GM12864 (cell line): Measurements from ENCODE around the gene ERVFRD-1.

ENCODE experiments used
- DNase-seq: peaks from one replicate; pipeline ENCODE4 v3.0.0-alpha.2; 2011; ENCODE audit warnings: low read depth
- H3K4me3 ChIP-seq: 2 replicates; pipeline ENCODE4 v1.5.1; 2011; ENCODE audit warnings: mild to moderate bottlenecking, low read depth, low read length, control low read depth
- TF ChIP-seq, protein P1 (sequence below): IDR thresholded peaks from 2 replicates; pipeline ENCODE4 v1.5.1; 2011; ENCODE audit warnings: low read depth, mild to moderate bottlenecking, moderate library complexity, low read length, control low read depth, inconsistent platforms; ENCODE audit errors: missing control alignments

The ERVFRD-1 gene

DNA sequence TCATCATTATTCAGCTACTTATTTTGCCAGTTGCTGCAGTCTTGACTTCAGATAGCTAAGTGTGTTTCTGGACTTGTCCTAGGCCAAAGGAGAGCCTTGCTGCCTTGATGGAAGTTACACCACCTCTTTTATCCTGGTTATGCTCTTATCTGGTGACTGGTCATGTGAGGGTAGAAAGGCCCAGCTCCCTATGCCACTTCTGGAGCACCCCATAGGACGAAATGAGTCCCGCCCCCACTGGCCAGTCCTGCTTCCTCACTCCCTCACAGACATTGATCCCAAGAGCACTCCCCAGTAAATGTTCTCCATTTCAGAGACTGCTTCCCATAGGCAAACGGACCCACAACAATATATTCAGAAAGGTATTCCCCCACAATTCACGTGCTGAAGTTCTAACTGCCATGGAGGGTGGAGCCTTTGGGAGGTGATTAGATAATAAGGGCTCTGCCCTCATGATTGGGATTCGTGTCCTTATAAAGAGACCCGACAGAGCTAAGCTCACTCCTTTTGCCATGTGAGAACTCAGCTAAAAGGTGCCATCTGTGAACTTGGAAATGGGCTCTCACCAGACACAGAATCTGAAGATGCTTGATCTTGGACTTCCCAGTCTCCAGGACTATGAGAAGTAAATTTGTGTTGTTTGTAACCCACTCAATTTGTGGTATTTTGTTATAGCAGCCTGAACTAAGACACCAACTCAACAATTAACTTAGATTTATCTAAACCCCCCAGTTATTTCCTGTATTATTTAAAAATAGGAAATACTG, 45.9 kb downstream of the ERVFRD-1 start:
- DNase-seq = no peak
- TF ChIP-seq, protein P1, sequence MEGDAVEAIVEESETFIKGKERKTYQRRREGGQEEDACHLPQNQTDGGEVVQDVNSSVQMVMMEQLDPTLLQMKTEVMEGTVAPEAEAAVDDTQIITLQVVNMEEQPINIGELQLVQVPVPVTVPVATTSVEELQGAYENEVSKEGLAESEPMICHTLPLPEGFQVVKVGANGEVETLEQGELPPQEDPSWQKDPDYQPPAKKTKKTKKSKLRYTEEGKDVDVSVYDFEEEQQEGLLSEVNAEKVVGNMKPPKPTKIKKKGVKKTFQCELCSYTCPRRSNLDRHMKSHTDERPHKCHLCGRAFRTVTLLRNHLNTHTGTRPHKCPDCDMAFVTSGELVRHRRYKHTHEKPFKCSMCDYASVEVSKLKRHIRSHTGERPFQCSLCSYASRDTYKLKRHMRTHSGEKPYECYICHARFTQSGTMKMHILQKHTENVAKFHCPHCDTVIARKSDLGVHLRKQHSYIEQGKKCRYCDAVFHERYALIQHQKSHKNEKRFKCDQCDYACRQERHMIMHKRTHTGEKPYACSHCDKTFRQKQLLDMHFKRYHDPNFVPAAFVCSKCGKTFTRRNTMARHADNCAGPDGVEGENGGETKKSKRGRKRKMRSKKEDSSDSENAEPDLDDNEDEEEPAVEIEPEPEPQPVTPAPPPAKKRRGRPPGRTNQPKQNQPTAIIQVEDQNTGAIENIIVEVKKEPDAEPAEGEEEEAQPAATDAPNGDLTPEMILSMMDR = no peak
- H3K4me3 ChIP-seq = no peak overlapping the region

DNA sequence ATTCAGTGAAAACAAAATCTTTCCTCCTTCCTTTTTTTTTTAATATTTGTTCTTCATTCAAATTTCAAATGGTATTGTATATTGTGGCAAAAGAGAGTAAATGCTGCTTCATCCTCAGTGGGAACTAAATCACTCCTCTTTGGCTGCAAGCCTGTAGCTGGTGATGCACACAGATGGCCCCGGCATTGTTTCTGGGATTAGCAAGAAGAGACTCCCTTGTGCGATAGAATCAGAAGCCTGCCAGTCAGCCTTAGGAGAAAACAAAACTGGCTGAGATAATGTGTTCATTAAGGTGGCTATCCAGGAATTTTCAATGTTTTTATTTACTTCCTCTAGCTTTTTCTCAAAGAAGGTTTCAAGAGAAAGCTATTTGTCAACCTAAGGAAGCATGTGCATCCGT, 46.7 kb downstream of the ERVFRD-1 start:
- TF ChIP-seq, protein P1 = no peak
- no peak for DNase-seq
- H3K4me3 ChIP-seq = no peak overlapping the region

DNA sequence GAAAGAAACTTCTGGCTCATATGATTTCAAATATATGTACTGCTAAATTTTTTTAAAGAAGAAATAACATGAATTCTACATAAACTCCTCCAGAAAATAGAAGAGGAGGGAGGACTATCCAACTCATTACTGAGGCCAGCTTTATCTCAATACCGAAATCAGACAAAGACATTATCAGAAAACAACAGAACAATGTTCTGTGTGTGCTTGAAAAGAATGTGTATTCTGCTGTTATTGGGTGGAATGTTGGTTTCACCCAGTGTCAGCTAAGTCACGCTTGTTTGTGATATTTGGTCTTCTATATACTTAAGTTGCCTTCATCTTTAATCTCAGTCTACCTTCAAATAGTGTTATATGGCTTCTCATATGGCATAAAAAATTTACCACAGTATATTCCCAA, 48.8 kb downstream of the ERVFRD-1 start:
- no peak overlapping the region for H3K4me3 ChIP-seq
- TF ChIP-seq, protein P1 = no peak
- DNase-seq = no peak

GRCh38 chr6:11062083-11062482, 49.4 kb downstream of the ERVFRD-1 start:
- H3K4me3 ChIP-seq = no peak overlapping the region
- no peak for DNase-seq
- TF ChIP-seq, protein P1 = no peak

- TF ChIP-seq, protein P1 = no peak
- DNase-seq = no peak
- H3K4me3 ChIP-seq = no peak overlapping the region
Observed at GRCh38 chr6:11058406-11058805, 53.1 kb downstream of the ERVFRD-1 start.

DNA sequence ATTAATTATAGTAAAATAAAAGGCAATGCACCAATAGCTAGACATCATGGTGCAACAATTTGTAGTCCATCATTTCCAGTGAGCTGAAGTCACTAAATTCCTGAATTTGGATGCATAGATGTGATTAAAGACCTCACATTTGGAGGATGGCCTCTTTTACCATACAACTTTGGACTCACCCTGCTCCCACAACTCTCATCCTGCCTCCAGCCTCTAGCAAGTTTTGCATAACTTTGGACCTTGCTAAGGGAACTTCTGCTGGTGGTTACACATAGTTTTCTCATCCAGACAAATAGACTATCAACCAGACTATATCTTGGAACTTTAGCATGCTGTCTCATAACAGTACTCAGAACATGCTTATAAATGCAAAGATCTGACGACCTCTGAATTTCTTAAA, 54.7 kb downstream of the ERVFRD-1 start:
- TF ChIP-seq, protein P1 = no peak
- no peak overlapping the region for H3K4me3 ChIP-seq
- no peak for DNase-seq

GRCh38 chr6:11055127-11055627, 56.3 kb downstream of the ERVFRD-1 start:
- TF ChIP-seq, protein P1 = no peak
- H3K4me3 ChIP-seq = no peak overlapping the region
- DNase-seq = no peak
